ENCODE measurements around the gene TRIL.

Gene TRIL

DNA sequence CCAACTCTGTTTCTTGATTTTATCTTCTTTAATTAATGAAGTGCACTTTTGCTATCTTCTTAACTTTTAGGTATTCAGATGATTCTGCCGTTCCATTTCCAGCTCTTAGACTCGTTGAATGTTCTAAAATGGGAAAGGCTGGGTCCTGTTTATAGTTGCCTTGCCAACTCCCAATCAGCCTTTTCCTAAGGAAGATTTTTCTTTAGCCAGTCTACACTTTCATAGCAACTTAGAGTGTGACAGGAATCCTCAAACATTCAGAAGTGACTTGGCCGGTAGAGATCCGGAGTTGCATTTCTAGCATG, 23.0 kb upstream of the TRIL start:
- DNase-seq (ENCODE audit: low spot score) = no peak

DNA sequence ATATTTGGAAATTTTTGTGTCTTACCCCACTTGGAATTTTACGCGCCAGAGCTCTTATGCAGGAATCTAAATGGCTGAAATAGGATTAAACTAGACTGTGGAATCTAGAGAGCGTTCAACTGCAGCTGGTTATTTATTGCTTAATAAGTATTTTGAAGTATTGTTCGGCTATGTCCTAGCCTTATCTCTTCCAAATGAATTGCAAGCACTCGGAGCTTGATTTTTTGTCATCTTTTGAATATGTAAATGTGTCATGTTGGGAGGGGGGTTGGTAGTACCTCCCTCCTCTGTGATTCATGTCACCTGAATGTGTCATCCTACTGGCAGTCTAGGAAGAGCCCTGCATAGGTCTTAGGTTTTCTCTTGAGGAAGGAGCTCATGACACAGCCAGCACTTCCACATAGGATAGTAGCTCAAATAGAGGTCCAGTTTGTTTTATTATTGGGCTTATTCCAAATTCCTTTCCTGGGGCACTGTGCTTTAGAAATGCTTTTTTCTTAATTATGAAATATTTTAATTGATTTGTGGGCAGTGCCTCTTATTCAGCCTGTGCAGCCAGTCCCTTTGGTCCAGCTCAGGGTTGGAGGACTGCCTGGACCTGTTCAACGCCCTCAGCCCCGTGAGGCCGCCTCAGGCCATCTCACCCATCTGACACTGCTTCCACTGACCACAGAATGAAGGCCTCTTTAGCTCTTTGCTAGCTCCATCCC, 22.5 kb upstream of the TRIL start:
- DNase-seq (ENCODE audit: low spot score) = no peak

DNA sequence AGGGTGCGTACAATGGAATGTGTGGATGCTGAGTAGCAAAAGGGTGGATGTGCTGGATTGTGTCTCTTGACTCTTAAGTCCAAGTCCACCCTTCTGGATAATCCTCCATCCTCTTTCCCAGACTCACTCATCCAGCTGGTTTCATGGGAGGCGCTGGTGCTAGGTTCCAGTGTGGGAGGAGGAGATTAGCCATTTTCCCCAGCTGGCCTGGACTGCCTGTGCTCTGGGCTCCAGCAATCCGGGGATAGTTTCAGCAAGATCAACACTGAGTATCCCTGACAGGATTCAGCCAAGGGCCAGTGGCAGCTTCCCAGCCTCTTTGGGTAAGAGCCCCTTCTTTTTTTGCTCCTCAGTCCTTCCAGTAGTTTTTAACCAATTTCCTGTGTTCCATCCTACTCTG, 21.6 kb upstream of the TRIL start:
- no peak for DNase-seq (ENCODE audit: low spot score)

DNA sequence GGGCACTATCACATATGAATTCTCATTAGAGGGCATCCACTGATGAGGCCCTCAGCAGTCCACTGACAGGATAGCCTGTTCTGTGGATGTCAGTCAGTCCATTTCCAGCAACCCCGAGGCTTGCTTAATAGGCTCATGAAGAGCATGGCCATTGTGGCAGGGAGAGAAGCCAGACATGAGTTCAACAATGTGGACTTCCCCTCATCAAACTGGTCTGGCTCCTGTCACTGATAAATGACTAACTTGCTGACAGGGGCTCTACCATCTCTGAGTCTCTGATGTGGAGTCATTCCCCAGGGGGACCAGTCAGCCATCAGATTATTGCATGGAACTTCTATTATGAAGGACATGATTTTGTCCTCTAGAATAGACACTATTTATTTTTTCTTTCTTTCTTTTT, 19.8 kb upstream of the TRIL start:
- no peak for DNase-seq (ENCODE audit: low spot score)

- DNase-seq (ENCODE audit: low spot score) = no peak
Measured at GRCh38 chr7:28976022-28976421, 17.9 kb upstream of the TRIL start.

- no peak for DNase-seq (ENCODE audit: low spot score)
Measured at GRCh38 chr7:28973591-28973990, 15.5 kb upstream of the TRIL start.

GRCh38 chr7:28964056-28964455, 5.9 kb upstream of the TRIL start:
- DNase-seq (ENCODE audit: low spot score) = no peak

GRCh38 chr7:28961972-28962371, 3.8 kb upstream of the TRIL start:
- no peak for DNase-seq (ENCODE audit: low spot score)

DNA sequence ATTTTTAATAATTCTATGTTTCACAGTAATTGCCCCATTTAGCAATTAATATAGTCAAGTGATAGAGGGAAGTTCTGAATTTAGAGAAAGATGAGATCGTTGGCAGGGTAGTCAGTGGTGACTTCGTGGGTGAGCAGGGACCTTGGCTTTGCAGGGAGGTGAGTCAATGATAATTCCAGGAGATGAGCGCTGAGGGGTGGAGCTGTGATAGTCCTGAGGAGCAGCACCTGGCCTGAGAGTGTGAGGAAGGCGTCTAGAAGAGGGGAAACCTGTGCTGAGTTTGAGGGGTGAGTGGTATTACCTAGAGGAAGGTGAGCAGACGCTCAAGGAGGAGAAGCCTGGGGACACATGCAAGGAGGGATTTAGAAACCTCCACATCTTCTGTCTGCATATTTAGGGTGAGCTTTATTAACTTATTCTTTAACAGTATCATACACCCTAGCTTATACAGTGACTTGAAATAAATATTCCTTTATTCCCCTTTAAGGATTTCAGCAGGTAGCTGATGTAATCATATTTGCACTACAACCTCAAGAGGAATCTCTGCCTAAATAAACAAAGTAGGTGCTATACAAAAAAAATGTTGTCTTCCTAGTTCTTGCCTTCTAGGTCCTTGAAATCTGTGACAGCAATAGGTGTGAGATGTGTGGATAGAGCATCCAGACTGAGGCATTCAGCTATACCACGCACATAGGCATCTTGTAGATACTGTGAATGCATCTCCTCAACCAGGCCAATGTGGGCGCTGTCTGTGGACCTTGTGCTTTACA, 2.1 kb upstream of the TRIL start:
- DNase-seq (ENCODE audit: low spot score) = no peak

DNA sequence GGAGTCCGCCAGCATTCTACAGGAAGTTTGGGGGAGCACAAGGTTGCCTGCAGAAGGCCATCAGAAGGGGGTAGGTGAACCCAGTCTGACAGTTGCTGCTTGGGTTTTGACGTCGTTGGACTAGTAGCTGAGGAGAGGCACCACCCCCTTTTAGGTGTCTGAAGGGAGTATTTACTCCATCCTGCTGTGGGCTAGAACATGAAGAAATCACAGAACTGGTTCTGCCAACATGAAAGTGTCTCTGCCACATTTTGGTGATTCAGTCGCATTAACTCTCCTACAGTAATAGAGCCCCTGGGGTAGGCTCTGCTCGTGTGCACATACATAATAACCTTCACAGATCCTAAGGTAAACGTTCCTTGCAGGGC, 834 bp upstream of the TRIL start:
- no peak for DNase-seq (ENCODE audit: low spot score)

DNA sequence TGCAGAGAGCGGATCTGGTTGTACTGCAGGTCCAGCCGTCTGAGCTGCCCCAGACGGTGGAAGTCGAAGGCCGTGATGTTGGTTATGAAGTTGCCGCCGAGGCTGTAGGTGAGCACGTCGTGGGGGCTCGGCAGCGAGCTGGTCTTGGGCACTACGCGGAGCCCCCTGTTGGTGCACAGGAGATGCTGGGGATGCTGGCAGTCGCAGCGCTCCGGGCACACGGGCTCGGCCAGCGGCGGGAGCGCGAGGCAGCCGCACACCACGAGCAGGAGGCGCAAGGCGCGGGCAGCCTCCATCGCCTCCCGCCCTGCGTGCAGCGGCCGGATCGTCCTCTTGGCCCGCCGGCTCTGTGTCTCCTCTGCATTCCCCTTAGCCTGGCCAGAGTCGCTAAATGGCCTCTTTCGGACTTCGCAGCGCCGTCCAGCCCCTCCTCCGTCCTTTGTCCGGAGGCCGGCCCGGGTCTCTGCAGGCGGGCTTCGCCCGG, 337 bp downstream of the TRIL start:
- peak; percentile 57 for DNase-seq (ENCODE audit: low spot score)

DNA sequence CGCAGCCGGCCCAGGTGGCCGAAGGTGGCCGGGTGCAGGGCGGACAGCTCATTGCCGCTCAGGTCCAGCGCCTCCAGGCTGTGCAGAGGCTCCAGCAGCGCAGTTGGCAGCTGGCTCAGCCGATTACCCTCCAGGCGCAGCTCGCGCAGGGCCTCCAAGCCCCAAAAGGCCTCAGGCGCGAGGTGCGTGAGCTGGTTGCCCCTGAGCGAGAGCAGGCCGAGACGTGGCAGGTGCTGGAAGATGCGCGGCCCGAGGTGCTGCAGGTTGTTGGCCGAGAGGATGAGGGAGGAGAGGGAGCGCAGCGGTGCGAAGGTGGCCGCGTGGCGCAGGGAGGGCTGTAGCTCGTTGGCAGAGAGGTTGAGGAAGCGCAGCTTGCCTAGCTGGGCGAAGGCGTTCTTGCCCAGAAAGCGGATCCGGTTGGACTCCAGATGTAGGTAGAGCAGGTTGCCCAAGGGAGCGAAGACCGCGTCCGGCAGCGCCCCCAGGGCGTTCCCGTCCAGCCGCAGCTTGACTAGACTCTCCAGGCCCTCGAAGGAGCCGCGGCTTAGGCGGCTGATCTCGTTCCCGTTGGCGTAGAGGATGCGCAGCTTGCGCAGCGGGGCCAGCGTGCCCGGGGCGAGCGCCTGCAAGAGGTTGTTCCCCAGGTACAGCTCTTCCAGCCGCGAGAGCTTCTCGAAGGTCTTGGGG, 923 bp downstream of the TRIL start:
- DNase-seq (ENCODE audit: low spot score) = peak; percentile 55

DNA sequence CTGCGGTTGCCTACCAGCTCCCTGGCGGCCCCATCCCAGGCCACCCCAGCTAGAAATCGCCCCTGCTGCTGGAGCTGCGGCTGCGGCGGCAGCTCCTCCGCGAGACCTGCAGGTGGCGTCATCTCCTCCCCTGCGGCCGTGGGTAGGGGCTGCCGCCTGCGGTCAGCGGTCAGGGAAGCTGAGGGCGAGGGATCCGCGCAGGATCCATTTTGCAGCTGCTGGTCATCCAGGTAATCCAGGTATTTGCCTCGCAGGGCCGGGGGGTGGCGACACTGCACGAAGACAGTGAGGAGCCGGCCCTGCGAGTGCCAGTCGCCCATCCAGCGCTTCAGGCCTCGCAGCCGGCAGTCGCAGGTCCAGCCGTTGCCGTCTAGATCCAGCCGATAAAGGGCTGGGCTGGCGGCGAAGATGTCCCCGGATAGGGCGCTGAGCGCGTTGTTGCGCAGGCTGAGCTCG, 1.5 kb downstream of the TRIL start:
- DNase-seq (ENCODE audit: low spot score) = peak; percentile 73

GRCh38 chr7:28955718-28956607, 2.2 kb downstream of the TRIL start:
- DNase-seq (ENCODE audit: low spot score) = peak; percentile 73

DNA sequence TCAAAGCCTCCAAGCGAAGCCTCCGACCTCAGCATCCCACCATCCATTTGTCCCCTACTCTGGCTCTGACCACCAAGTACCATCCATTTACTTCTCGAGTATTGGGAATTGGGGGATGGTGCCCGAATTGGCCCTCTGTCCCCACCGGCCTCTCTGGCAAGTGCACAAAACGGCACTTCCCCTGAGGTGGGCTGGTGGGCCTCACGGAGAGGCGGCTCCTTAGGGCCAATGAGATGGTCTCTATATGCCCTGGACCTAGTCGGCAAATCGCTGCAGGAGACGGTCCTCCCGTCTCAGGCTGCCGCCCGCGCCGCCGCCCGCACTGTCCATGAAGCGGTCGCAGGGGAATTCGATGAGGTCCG, 2.8 kb downstream of the TRIL start:
- no peak for DNase-seq (ENCODE audit: low spot score)

- DNase-seq (ENCODE audit: low spot score) = no peak
Measured at GRCh38 chr7:28954946-28955345, 3.2 kb downstream of the TRIL start.

DNA sequence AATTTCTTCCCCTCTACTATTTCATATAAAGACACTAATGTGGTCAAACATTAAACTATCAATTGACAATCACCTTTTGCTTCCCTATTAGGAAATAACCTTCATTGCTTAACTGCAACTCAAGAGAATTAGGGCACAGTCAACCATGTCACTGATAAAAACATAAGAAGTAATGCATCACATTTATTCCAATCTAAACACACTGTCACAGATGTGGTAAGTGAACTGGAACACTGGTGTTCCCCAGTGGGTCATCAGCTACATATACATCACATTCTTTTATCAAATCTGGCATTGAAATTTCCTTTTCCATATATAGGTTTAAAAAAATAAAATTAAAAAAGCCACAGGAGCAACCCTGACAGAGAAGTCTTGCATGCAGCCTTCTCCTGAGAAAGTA, 3.7 kb downstream of the TRIL start:
- DNase-seq (ENCODE audit: low spot score) = no peak

GRCh38 chr7:28953633-28954032, 4.5 kb downstream of the TRIL start:
- no peak for DNase-seq (ENCODE audit: low spot score)

DNA sequence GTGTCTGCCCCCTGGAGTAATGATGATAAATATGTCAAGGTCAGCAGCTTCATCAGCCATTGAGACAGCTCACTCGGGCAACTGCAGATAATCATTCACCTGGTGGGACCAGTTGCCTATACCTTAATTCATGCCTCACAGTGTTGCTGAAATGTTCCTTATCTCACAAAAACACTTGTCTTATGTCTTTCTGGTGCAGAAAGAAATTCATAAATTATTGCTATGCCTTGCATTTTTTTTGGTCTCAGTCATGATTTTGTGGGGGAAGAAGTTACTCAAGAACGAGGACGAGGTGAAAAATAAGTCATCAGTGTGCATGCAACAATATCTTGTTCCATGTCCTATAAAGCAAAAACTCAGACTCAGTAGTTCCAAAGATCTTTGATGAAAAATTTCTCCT, 16.0 kb downstream of the TRIL start:
- DNase-seq (ENCODE audit: low spot score) = no peak

DNA sequence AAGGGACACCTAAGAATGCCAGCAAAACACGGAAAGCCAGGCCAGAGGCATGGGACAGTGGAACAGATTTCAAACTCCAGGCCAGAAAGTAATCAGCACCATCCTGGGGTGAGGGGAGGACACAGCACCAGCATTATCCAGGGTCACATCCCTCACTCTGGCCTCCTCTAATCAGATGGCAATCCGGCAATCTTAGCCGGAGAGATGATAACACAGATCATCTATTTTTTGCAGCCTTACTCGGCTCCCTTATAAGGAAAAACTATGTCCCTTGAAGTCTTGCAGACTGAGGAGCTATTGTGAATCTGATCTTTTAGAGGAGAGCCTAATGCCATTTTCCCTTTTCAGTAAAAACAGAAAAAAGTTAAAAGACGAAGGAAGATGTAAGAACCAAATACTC, 16.5 kb downstream of the TRIL start:
- DNase-seq (ENCODE audit: low spot score) = no peak

GRCh38 chr7:28940741-28941384, 17.3 kb downstream of the TRIL start:
- DNase-seq (ENCODE audit: low spot score) = no peak
